LNCaP clone FGC (cell line): ENCODE measurements around the gene LIF.

Source experiments
- DNase-seq: peaks from one replicate; pipeline ENCODE4 v3.0.0-alpha.2; 2011; ENCODE audit warnings: low read depth
- H3K4me3 ChIP-seq: 2 replicates; pipeline ENCODE4 v1.5.1; 2011; ENCODE audit warnings: mild to moderate bottlenecking, low read depth, low read length, control low read depth
- TF ChIP-seq, protein P1 (sequence below): IDR thresholded peaks from 2 replicates; pipeline ENCODE4 v1.5.1; 2012; ENCODE audit warnings: mild to moderate bottlenecking; ENCODE audit not compliant: control insufficient read depth, insufficient read depth; ENCODE audit errors: extremely low read depth

The LIF gene

DNA sequence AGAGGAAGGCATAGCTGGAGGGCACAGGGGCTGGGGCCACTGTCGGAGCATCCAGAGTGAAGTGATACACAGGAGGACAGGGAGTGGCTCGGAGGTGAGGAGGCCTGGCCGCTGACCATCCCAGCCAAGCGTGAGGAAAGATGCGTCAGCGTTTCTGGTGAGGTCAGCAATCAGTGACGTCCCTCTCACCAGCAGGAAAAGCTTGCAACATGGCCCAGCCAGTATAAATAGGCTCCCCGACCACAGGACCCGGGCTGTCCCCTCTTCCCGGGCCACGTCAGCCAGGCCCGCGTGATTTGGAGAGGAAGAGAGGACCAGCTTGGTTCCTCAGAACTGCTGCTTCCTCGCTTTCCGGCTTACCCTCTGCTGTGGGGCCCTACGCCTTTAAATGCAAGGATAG lies 24.3 kb upstream of the LIF start:
- H3K4me3 ChIP-seq, result no peak overlapping the region
- no peak for DNase-seq
- TF ChIP-seq, protein P1, sequence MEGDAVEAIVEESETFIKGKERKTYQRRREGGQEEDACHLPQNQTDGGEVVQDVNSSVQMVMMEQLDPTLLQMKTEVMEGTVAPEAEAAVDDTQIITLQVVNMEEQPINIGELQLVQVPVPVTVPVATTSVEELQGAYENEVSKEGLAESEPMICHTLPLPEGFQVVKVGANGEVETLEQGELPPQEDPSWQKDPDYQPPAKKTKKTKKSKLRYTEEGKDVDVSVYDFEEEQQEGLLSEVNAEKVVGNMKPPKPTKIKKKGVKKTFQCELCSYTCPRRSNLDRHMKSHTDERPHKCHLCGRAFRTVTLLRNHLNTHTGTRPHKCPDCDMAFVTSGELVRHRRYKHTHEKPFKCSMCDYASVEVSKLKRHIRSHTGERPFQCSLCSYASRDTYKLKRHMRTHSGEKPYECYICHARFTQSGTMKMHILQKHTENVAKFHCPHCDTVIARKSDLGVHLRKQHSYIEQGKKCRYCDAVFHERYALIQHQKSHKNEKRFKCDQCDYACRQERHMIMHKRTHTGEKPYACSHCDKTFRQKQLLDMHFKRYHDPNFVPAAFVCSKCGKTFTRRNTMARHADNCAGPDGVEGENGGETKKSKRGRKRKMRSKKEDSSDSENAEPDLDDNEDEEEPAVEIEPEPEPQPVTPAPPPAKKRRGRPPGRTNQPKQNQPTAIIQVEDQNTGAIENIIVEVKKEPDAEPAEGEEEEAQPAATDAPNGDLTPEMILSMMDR, result no peak

DNA sequence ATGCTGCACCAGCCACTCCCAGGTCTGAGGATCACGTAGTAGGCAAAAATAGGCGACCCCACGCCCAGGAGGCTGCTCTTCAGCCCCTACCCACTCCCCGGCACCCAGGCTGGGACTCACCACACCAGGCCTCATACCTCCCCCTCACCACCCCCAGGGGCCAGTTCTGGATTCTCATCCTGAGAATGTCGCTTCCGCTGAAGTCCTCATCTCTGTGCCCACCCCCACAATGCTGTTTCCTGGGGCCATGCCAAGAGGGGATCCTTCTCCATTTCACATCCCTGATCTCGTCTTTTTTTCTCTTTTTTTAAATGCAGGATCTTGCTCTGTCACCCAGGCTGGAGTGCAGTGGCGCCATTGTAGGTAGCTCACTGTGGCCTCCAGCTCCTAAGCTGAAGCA lies 21.8 kb upstream of the LIF start:
- TF ChIP-seq, protein P1, result no peak
- no peak for DNase-seq

DNA sequence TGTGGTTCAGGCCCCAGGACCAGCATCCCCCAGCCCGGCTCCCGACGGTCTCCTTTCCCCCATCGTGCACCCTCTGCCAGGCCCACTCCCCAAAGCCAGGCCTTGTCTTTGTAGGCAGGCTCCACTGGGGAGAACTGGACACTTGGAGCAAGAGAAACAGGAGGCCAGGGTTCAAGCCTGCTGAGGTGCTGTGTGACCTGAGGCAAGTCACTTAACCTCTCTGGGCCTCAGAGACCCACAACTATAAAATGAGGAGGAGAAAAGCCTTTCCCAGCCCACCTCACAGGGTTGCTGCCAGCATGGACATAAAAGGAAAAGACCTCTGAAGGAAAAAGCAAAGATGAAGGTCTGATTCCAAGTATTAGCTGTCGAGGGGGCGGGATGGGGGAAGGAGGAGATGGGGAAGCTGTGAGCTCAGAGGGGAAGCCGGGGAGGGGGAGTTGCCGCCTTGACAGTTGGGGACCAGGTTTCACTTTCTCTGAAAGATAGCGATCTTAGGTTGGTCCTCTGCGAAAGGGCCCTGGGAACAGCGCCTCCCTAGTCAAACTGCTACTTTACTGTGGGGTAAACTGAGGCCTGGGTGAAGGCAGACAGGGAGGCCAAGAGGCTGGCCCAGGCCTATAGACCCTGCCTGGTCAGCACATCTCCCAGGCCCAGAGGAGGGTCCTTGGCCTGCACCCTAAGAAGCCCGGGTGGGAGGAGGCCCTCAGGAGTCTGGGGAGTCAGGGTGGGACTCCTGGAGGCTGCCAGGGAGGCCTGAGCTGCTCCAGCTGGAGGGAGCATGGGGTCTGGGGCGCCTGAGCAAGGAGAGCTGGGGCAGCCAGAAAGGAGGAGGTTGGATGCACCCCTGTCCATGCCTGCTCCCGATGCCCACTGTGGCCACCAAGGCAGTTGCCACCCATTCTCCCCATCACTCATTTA lies 21.1 kb upstream of the LIF start:
- DNase-seq, result no peak
- TF ChIP-seq, protein P1, result no peak
- H3K4me3 ChIP-seq, result no peak overlapping the region

More for the DNA sequence above, 21.8 kb upstream of the LIF start:
- H3K4me3 ChIP-seq, result no peak overlapping the region

DNA sequence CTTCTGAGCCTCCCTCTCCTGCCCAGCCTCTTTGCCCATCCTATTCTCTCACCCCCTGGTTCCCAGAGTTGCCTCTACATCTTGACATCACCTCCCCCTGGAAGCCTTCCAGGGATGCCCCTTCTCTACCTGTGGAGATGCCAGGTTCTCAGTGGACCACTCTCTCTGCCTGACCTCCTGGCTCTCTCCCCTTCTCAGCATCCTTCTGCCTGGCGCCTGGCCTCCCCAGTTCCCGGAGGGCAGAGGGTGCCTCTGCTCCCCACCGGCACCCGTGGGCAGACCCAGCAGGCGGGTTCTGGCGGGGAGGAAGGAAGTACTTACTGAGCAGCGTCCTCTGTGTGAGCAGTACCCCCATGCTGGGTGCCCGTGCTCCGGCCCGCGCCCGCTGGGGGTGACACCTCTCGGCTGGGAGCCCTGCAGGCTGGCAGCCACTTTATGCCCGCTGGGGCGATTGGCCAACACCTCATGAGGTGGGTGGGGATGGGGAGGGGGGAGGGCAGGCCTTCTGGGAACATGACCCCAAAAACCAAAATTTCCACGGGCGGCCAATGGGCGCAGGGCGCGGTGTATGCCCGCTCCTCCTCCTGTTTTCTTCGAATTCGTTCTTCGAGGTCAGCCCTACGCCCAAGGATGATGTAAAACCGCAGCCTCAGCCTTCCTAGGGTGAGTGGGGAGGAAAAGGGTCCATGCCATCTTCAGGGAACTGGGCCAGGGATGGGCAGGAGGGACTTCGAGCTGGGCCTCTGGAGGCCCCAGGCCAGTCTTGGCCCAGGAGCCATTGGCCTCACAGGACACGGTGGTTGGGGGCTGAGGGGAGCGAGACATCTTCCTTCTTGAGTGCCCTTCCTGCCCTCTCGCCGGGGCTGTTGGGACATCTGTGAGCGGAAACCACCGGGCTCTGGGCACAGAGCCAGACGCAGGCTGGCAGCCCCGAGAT lies 20.2 kb upstream of the LIF start, which contains the start of gene OSM:
Gene OSM, minus strand, starts transcription at position 407 of the 937 bp plus-strand sequence. Its CDS starts 52 bp downstream, at position 355.
- no peak within 1 kb of the TSS for H3K4me3 ChIP-seq
- DNase-seq, result no peak
- TF ChIP-seq, protein P1, result no peak

DNA sequence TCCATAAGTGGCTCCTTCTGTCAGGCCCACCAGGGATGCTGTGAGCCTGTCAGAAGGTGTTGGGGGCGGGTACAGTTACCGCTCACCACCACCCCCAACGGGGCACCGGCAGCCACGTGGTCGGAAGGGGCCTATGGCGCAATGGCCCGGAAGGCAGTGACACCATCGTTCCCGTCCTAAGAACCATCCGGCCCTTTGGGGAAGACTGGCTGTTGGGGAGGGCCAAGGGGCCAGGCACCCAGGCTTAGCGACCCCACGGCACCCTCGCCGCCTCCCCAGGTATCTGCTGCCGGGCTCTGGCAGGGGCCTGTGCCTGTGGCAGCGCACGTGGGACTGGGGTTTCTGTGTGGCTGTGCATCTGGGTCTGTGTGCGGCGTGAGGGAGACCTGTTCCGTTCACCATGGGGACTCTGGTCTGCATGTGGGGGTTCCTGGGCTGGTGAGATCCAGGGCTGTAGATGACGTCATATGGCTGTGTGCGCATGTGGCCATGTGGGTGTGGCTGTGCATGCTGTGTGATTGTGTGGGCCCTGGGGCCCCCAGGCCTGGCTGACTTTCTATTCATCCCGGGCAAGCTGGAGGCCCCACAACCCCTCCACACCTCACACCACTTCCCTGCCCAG lies 19.4 kb upstream of the LIF start:
- no peak overlapping the region for H3K4me3 ChIP-seq
- TF ChIP-seq, protein P1, result no peak
- DNase-seq, result no peak

DNA sequence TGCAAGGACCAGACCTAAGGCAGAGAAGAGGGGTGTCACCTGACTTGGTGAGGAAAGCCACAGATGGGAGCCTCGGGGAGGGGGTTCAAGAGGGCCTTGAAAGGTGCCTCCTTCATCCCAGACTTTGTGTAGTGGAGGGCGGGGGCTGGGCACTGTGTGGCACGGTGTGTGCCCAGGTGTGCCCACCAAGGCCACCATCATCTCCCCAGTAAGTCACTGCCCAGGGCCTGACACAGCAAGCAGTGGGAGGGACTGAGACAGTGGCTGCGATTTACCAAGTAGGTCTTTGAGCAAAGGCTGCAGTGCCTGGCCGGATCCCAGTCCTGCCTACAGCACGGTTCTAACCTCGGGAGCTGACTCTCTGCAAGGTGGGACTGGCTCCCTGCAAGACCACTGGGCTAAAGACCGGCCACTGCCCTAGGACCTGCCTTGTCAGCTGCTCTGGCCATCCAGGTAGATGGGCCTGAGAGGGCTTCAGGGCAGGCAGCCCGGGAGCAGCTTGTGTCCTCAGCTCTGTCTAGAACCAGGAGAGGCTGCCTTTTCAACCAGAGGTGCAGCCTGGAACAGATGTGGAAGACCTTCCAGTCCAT lies 18.7 kb upstream of the LIF start:
- DNase-seq, result no peak
- H3K4me3 ChIP-seq, result no peak overlapping the region
- TF ChIP-seq, protein P1, result no peak
